Stimulated activated CD4-positive, alpha-beta T cell treated with anti-CD3 and anti-CD28 coated beads, TNF-alpha, amount 100 ng/mL, for 48 hours (primary cell): ENCODE data around the gene FERD3L.

Experiments
- DNase-seq, 3 donors: peaks; one replicate each; pipeline ENCODE4 v3.0.0-alpha.2; 2020; ENCODE audit warnings: low read depth in 3 of 3

FERD3L gene

GRCh38 chr7:19099924-19100323, 45.3 kb downstream of the FERD3L start:
- no peak for DNase-seq

GRCh38 chr7:19099194-19099593, 46.0 kb downstream of the FERD3L start:
- no peak for DNase-seq

GRCh38 chr7:19098510-19098909, 46.7 kb downstream of the FERD3L start:
- no peak for DNase-seq

GRCh38 chr7:19097165-19098055, 47.8 kb downstream of the FERD3L start:
- DNase-seq, result no peak

GRCh38 chr7:19095353-19095860, 49.8 kb downstream of the FERD3L start:
- no peak for DNase-seq
